PC-3 (cell line): ENCODE data around the gene PIK3R2.

ENCODE experiments used
- EZH2 ChIP-seq: fragments of 300-600 bp; sonication (generic); IDR thresholded peaks from one replicate; pipeline ENCODE4 v1.6.1; 2017; ENCODE audit warnings: antibody characterized with exemption, mild to moderate bottlenecking, low read length; ENCODE audit not compliant: unreplicated experiment
- EZH2phosphoT487 ChIP-seq: fragments of 300-600 bp; sonication (generic); IDR thresholded peaks from 2 replicates; pipeline ENCODE4 v1.6.1; 2018; ENCODE audit warnings: mild to moderate bottlenecking, antibody characterized with exemption, low read length, borderline replicate concordance
- TF ChIP-seq, protein P1 (sequence below): fragments of 300-600 bp; sonication (generic); conservative IDR thresholded peaks from 2 replicates; pipeline ENCODE4 v1.5.1; 2017; ENCODE audit warnings: antibody characterized with exemption, low read depth, mild to moderate bottlenecking, low read length

DNA sequence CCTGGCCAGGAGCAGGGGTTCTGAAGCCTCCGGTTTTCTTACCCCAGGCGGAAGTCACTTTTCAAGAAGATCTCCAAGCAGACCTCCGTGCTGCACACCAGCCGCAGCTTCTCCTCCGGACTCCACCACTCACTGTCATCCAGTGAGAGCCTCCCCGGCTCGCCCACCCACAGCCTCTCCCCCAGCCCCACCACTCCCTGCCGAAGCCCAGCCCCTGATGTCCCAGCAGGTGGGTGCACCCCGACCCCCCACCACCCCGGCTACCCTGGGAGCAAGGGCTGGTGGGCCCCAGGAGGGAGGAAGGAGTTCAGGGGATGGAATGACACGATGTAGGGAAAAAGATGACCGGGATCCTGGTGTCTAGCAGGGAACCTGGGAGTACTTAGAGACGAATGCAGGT is 5.6 kb upstream of the PIK3R2 start:
- TF ChIP-seq, protein P1, sequence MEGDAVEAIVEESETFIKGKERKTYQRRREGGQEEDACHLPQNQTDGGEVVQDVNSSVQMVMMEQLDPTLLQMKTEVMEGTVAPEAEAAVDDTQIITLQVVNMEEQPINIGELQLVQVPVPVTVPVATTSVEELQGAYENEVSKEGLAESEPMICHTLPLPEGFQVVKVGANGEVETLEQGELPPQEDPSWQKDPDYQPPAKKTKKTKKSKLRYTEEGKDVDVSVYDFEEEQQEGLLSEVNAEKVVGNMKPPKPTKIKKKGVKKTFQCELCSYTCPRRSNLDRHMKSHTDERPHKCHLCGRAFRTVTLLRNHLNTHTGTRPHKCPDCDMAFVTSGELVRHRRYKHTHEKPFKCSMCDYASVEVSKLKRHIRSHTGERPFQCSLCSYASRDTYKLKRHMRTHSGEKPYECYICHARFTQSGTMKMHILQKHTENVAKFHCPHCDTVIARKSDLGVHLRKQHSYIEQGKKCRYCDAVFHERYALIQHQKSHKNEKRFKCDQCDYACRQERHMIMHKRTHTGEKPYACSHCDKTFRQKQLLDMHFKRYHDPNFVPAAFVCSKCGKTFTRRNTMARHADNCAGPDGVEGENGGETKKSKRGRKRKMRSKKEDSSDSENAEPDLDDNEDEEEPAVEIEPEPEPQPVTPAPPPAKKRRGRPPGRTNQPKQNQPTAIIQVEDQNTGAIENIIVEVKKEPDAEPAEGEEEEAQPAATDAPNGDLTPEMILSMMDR = no peak
- no peak for TF ChIP-seq EZH2
- TF ChIP-seq EZH2phosphoT487 = no peak
